ENCODE measurements around the gene MYT1.

DNA sequence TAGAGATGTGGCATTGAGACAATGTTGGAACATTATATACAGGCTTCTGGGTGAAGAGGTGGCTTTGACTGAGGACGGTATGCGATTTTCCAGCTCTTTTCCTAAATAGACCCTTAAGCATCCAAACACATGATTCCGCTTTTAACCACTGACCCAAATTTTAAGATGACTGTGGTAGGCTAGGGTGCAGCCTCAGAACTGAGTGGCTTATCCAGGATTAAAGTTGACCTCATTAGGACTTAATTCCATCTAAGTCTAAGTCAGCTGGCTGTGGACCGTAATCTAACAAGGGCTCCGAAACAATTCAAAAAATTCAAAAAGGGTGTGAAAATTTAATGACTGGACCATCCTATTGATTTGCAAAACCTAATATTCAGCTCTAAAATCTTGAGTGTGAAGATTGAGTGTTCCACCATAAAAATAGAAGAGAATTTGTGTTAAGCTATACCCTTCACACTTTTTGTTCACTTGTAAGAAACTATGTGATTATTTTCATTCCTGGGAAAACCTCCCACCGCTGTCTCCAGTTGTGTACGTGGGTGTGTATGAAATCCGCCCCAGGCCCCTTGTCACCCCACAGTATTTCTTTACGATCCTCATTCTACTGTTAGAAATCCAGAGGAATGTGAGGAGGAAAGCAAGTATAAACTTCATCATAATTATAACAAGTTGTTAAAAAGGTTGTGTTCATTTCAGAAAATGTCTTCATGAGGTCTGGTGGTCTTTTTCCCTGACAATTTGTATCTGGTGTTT is 94.0 kb downstream of the MYT1 start:
- no peak for TF ChIP-seq CTCF (IDR thresholded peaks at IDR 0.05; ENCODE audit: low read length)
- TF ChIP-seq EZH2 (IDR thresholded peaks at IDR 0.05; ENCODE audit: borderline replicate concordance, low read length) = no peak

All from OCI-LY1 (cell line).